Heart right ventricle (tissue), 16 donors: ENCODE data around the gene YEATS4. TPM values are rescaled to one million over a fixed set of nuclear protein-coding genes. Genes with fewer than 3 reads are reported as not detected.
A peak's percentile ranks its signal among the peaks of the same experiment; 100 is the strongest.

Experiments
- ATAC-seq, 8 donors: fragments of 200-7000 bp; cut with Tn5 transposase; one replicate each; pipeline ENCODE4 v1.9.1; 2020; ENCODE audit warnings: mild to moderate bottlenecking in 8 of 8, moderate library complexity in 8 of 8, moderate number of reproducible peaks in 1 of 8
- DNase-seq, 2 donors: peaks; one replicate each; pipeline ENCODE4 v3.0.0-alpha.2; 2020
- H3K27ac ChIP-seq, 10 donors: fragments of 200-600 bp; sonication (generic) in 2 of 10; one replicate each; pipeline versions ENCODE4 v1.5.0 to v1.8.0; 2020 to 2022; ENCODE audit warnings: mild to moderate bottlenecking in 3 of 10
- H3K27me3 ChIP-seq, 7 donors: fragments of 200-600 bp; one replicate each; pipeline ENCODE4 v1.8.0; 2021 to 2022; ENCODE audit warnings: mild to moderate bottlenecking in 2 of 7
- H3K36me3 ChIP-seq, 9 donors: fragments of 200-600 bp; sonication (generic) in 1 of 9; one replicate each; pipeline versions ENCODE4 v1.5.0 to v1.8.0; 2020 to 2022; ENCODE audit warnings: mild to moderate bottlenecking in 2 of 9
- H3K4me1 ChIP-seq, 9 donors: fragments of 200-600 bp; sonication (generic) in 1 of 9; one replicate each; pipeline versions ENCODE4 v1.5.0 to v1.8.0; 2020 to 2022; ENCODE audit warnings: mild to moderate bottlenecking in 4 of 9
- H3K4me3 ChIP-seq, 10 donors: fragments of 200-600 bp; sonication (generic) in 2 of 10; one replicate each; pipeline versions ENCODE4 v1.5.0 to v1.8.0; 2020 to 2022; ENCODE audit warnings: mild to moderate bottlenecking in 7 of 10, moderate library complexity in 2 of 10
- H3K9me3 ChIP-seq, 11 donors: fragments of 200-600 bp in 10 of 11; sonication (generic) in 2 of 11; one replicate each; pipeline versions ENCODE4 v1.5.0 to v1.8.0; 2013 to 2022; ENCODE audit warnings: mild to moderate bottlenecking in 2 of 11, control low read depth in 1 of 11, moderate library complexity in 1 of 11
- CTCF ChIP-seq, 9 donors: fragments of 200-600 bp; sonication (generic) in 2 of 9; IDR thresholded peaks; one replicate each; pipeline versions ENCODE4 v1.5.0 to v1.8.0; 2021 to 2022; ENCODE audit warnings: antibody characterized with exemption in 9 of 9, mild to moderate bottlenecking in 5 of 9, moderate library complexity in 1 of 9
- WGBS, 2 donors: extraction: QIAGEN DNeasy Blood & Tissue Kit; methylation state at CpG; one replicate each; pipeline ENCODE4 v1.1.7; 2013; ENCODE audit warnings: inconsistent platforms in 1 of 2; 5-methylcytosine and 5-hydroxymethylcytosine counted together
- intact Hi-C, 10 donors: fragments of 100-400 bp; cut with DNase I; formaldehyde crosslinking; loops; one replicate each; pipeline versions ENCODE4 v1.11.1 to v1.14.2; 2022
- polyA plus RNA-seq, 2 donors: library from polyadenylated mRNA; stranded (reverse); fragments of 200-250 nt; gene quantifications; one replicate each; pipeline ENCODE4 v1.2.3, GENCODE V29; 2013
- total RNA-seq, 10 donors: library from RNA; stranded (reverse); fragmentation: NEBNext Ultra II Directional in 3 of 10; extraction: Animal tissue kit (Norgen Biotek cat#: 25700) in 3 of 10; gene quantifications; one replicate each; pipeline versions ENCODE4 v1.2.1 to v1.2.4, GENCODE V29; 2021 to 2023
- donor health status: Arrhythmogenic right ventricular cardiomyopathy.
- donor health status: ischemic (EF 13 %, LVEDD 7.1; RV severe dilation, severe dysfunction).
- donor health status: healthy with polysubstance abuse.
- donor health status: DM: no; HTN: yes; CAD: no.
- donor health status: DM: no; HTN: no; CAD: no.
- donor health status: ischemic (EF 25% LVEDD 6.9; RV normal size, moderate dysfunction).
- donor health status: ischemic (EF 25% LVEDD 5.7; RV mildly dilated, moderate dysfunction).
- donor health status: healthy.
- donor health status: DM: yes; HTN: yes; CAD: no.
- donor health status: Ischemic cardiomyopathy.
- donor health status: ischemic (EF 35%, LVEDD 5.7; RV mildly dilated, moderate dysfunction).
- donor health status: nonischemic (EF 11% LVEDD 7.7; RV severe dilation, severe dysfunction).
- donor health status: DM: yes; HTN: yes; CAD: no.
- donor health status: PGD.
- donor health status: ischemic (EF 29% LVEDD 5.4; RV normal size, mild dysfunction).
- donor health status: nonischemic (EF 23%, LVEDD 6.1; RV moderate dilation, normal function).

YEATS4 gene
- total and polyA plus RNA-seq, 12 donors: 2.8 to 13.1 (median 9.3) TPM

GRCh38 chr12:69339999-69340398 is 19.5 kb upstream of the YEATS4 start:
- no peak for ATAC-seq
- Histone ChIP-seq H3K27me3 (no peaks in the 10 kb centered on the region), H3K4me3 (no peak overlapping the region), H3K9me3 (no peaks in the 10 kb centered on the region), H3K27ac (no peak overlapping the region), H3K36me3 (no peaks in the 10 kb centered on the region), H3K4me1 (peaks cover 0 to 65% (median 0%) of the 10 kb centered on the region in 9 donors)
- DNase-seq: no peak
- no peak for TF ChIP-seq CTCF (IDR thresholded peaks at IDR 0.05)
- WGBS, 2 donors: 81 to 84% methylated on average over 2 of the region's 2 CpGs
- intact Hi-C loops: no loop called here

- no peak for TF ChIP-seq CTCF (IDR thresholded peaks at IDR 0.05)
- H3K27me3 ChIP-seq: no peaks in the 10 kb centered on the region
- H3K36me3 ChIP-seq: no peaks in the 10 kb centered on the region
- WGBS, 2 donors: 75 to 77% methylated on average over 5 of the region's 5 CpGs
- no peak for DNase-seq
- peaks cover 0 to 74% (median 0%) of the 10 kb centered on the region in 9 donors for H3K4me1 ChIP-seq
- ATAC-seq: peak in 3 of 8 donors; percentile 31 to 72 (median 58)
- no peaks in the 10 kb centered on the region for H3K9me3 ChIP-seq
- intact Hi-C loops: no loop called here
- no peak overlapping the region for H3K4me3 ChIP-seq
- H3K27ac ChIP-seq: peak overlapping the region in 1 of 10 donors; percentile 41
Measured at GRCh38 chr12:69341328-69341727, 18.2 kb upstream of the YEATS4 start.

- no peak overlapping the region for H3K4me3 ChIP-seq
- no peak overlapping the region for H3K27ac ChIP-seq
- ATAC-seq: no peak
- WGBS, 2 donors: 71 to 76% methylated on average over 2 of the region's 2 CpGs
- intact Hi-C loops: no loop called here
- peaks cover 0 to 70% (median 0%) of the 10 kb centered on the region in 9 donors for H3K4me1 ChIP-seq
- DNase-seq: no peak
- H3K27me3 ChIP-seq: no peaks in the 10 kb centered on the region
- TF ChIP-seq CTCF (IDR thresholded peaks at IDR 0.05): no peak
- no peaks in the 10 kb centered on the region for H3K36me3 ChIP-seq
- no peaks in the 10 kb centered on the region for H3K9me3 ChIP-seq
Measured at GRCh38 chr12:69342421-69342820, 17.1 kb upstream of the YEATS4 start.

- intact Hi-C loops: no loop called here
- DNase-seq: no peak
- H3K36me3 ChIP-seq: no peaks in the 10 kb centered on the region
- 75 to 76% methylated on average over 3 of the region's 3 CpGs for WGBS, 2 donors
- H3K27me3 ChIP-seq: no peaks in the 10 kb centered on the region
- peaks cover 0 to 70% (median 0%) of the 10 kb centered on the region in 9 donors for H3K4me1 ChIP-seq
- no peak for ATAC-seq
- H3K9me3 ChIP-seq: no peaks in the 10 kb centered on the region
- no peak for TF ChIP-seq CTCF (IDR thresholded peaks at IDR 0.05)
- peak overlapping the region in 1 of 10 donors; percentile 61 for H3K27ac ChIP-seq
- no peak overlapping the region for H3K4me3 ChIP-seq
Measured at GRCh38 chr12:69343357-69343756, 16.2 kb upstream of the YEATS4 start.
